ENCODE results near the gene DCAF10. TPM values are rescaled to one million over a fixed set of nuclear protein-coding genes. Genes with fewer than 3 reads are reported as not detected.

Gene DCAF10
- total and polyA plus RNA-seq, 2 of the 13 experiments (the other 11 are each of a cell fraction or from before 2014, with no cell fraction given): 9.2 to 20.3 TPM

DNA sequence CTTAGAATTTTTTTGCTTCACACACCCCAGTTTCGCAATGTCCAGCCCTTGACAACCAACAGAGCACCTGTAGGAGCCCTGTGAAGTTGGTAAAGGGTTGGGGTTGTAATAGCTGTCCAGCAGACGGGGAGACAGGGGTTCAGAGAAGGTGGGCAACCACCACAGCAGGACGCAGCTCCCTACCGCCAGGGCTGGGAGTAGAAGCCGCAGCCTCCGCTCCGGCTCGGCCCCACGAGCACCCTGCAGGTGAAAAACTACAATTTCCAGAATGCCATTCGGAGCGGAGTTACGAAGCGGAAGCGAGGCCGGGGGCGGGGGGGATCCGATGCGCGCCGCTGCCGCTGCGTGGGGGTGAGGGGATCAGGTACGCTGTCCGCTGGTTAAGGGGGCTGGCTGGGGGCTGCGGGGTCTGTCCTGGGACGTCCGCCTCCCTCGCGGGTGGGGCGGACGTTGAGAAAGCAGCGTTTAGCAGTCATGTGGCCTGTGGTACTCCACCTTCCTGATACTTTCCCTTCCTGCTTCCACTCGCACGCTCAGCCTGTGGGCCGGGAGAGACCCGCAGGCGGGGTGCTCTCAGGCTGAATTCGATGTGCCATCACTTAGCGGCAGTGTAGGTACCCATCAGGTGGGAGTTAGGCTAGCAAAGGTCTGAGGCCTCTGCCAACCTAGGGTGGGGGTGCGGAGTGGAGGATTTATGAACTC lies 47.0 kb upstream of the DCAF10 start, which contains the start of gene TRMT10B (continued):
- TF ChIP-seq ETS1 (CRISPR knock-in tag; IDR thresholded peaks at IDR 0.05): no peak
- TF ChIP-seq FOXA3 (CRISPR knock-in tag; IDR thresholded peaks at IDR 0.05): no peak
- no peak for TF ChIP-seq ZBTB10 (CRISPR knock-in tag; IDR thresholded peaks at IDR 0.05; ENCODE audit: borderline replicate concordance)
- peak; percentile 62; the same call in 1 of the 2 replicates for TF ChIP-seq KMT2A (CRISPR knock-in tag; IDR thresholded peaks at IDR 0.05)
- peak; percentile 81 for TF ChIP-seq ZFY (CRISPR knock-in tag; IDR thresholded peaks at IDR 0.05)
- no peak for TF ChIP-seq NONO (IDR thresholded peaks at IDR 0.05)
- 0 out of 2 replicates have a peak, but pooled peaks have one; percentile 39 for TF ChIP-seq NONO (CRISPR knock-in tag; conservative IDR thresholded peaks at IDR 0.05)
- TF ChIP-seq THAP11 (CRISPR knock-in tag; IDR thresholded peaks at IDR 0.05): peak; percentile 98
- TF ChIP-seq CREB1 (IDR thresholded peaks at IDR 0.05): no peak
- peak; percentile 65 for TF ChIP-seq CREB1 (CRISPR knock-in tag; IDR thresholded peaks at IDR 0.05)
- no peak for TF ChIP-seq ZNF460 (CRISPR knock-in tag; IDR thresholded peaks at IDR 0.05; ENCODE audit: borderline replicate concordance)
- TF ChIP-seq, protein P1, sequence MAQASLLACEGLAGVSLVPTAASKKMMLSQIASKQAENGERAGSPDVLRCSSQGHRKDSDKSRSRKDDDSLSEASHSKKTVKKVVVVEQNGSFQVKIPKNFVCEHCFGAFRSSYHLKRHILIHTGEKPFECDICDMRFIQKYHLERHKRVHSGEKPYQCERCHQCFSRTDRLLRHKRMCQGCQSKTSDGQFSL (CRISPR knock-in tag; IDR thresholded peaks at IDR 0.05): peak; percentile 91
- TF ChIP-seq CBFB (CRISPR knock-in tag; IDR thresholded peaks at IDR 0.05): 0 out of 2 replicates have a peak, but pooled peaks have one; percentile 35
- peak; percentile 19; the same call in 1 of the 2 replicates for TF ChIP-seq ZBTB38 (CRISPR knock-in tag; IDR thresholded peaks at IDR 0.05)
- peak; percentile 32 for TF ChIP-seq HNRNPH1 (optimal IDR thresholded peaks at IDR 0.05; ENCODE audit: low read depth, low read length)
- TF ChIP-seq GZF1 (CRISPR knock-in tag; IDR thresholded peaks at IDR 0.05): 0 out of 2 replicates have a peak, but pooled peaks have one; percentile 36
- TF ChIP-seq ATM (IDR thresholded peaks at IDR 0.05; ENCODE audit: borderline replicate concordance): no peak
- TF ChIP-seq, protein P2, sequence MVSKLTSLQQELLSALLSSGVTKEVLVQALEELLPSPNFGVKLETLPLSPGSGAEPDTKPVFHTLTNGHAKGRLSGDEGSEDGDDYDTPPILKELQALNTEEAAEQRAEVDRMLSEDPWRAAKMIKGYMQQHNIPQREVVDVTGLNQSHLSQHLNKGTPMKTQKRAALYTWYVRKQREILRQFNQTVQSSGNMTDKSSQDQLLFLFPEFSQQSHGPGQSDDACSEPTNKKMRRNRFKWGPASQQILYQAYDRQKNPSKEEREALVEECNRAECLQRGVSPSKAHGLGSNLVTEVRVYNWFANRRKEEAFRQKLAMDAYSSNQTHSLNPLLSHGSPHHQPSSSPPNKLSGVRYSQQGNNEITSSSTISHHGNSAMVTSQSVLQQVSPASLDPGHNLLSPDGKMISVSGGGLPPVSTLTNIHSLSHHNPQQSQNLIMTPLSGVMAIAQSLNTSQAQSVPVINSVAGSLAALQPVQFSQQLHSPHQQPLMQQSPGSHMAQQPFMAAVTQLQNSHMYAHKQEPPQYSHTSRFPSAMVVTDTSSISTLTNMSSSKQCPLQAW (CRISPR knock-in tag; IDR thresholded peaks at IDR 0.05): peak; percentile 70; the same call in 1 of the 2 replicates
- TF ChIP-seq MIER3 (CRISPR knock-in tag; IDR thresholded peaks at IDR 0.05; ENCODE audit: borderline replicate concordance): 0 out of 2 replicates have a peak, but pooled peaks have one; percentile 37
- peak; percentile 19; the same call in 1 of the 2 replicates for TF ChIP-seq ZGPAT (CRISPR knock-in tag; IDR thresholded peaks at IDR 0.05)

Data from HepG2 (cell line).